Raji (cell line): ENCODE data around the gene MYH11.

ENCODE experiments used
- POLR2A ChIP-seq: IDR thresholded peaks from 2 replicates; pipeline ENCODE4 v1.6.1; 2011; ENCODE audit warnings: low read depth, low read length, control low read depth; ENCODE audit not compliant: insufficient read depth

MYH11 gene

GRCh38 chr16:15765880-15766279, 90.9 kb downstream of the MYH11 start:
- TF ChIP-seq POLR2A, result no peak

- TF ChIP-seq POLR2A, result no peak
Observed at GRCh38 chr16:15765116-15765515, 91.7 kb downstream of the MYH11 start.

GRCh38 chr16:15764112-15764511, 92.7 kb downstream of the MYH11 start:
- TF ChIP-seq POLR2A, result no peak

GRCh38 chr16:15760129-15760528, 96.7 kb downstream of the MYH11 start:
- TF ChIP-seq POLR2A, result no peak

GRCh38 chr16:15759070-15759469, 97.8 kb downstream of the MYH11 start:
- TF ChIP-seq POLR2A, result no peak

DNA sequence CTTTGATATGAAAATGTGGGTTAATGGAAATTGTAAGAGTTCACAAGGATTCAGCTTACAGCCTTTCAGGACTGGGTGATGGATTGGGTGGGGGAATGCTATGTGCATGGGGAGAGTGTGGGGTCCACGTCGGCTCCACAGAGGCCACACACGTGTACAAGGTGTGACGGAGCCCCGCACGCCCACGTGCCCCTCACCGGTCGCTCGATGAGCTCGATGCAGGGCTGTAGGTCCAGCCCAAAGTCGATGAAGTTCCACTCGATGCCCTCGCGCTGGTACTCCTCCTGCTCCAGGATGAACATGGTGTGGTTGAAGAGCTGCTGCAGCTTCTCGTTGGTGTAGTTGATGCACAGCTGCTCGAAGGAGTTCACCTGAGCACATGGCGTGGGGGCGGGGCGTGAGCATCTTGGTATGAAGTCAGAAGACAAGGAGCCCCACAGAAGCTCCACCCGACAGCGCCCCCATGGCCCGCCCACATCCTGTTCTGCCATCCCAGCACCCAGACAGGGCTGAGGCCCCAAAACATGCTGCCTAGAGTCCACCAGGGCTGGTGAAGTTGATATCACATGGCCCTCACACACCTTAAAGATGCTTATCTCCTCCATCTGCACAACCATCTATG, 99.1 kb downstream of the MYH11 start:
- no peak for TF ChIP-seq POLR2A

DNA sequence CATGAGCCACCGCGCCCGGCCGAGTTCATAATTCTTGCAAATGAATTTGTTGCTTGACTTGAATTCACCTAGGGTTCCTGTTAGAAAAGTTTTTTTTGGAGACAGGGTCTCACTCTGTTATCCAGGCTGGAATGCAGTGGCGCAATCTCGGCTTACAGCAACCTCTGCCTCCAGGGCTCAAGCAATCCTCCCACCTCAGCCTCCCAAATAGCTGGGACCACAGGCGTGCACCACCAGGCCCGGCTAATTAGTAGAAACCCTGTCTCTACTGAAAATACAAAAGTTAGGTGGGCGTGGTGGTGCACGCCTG, 99.8 kb downstream of the MYH11 start:
- TF ChIP-seq POLR2A, result no peak

GRCh38 chr16:15754821-15755534, 101.8 kb downstream of the MYH11 start:
- no peak for TF ChIP-seq POLR2A

GRCh38 chr16:15752717-15753488, 103.9 kb downstream of the MYH11 start:
- TF ChIP-seq POLR2A, result no peak

- TF ChIP-seq POLR2A, result no peak
Observed at GRCh38 chr16:15751940-15752339, 104.9 kb downstream of the MYH11 start.

- no peak for TF ChIP-seq POLR2A
Observed at GRCh38 chr16:15749985-15750384, 106.8 kb downstream of the MYH11 start.

- no peak for TF ChIP-seq POLR2A
Observed at GRCh38 chr16:15749371-15749770, 107.5 kb downstream of the MYH11 start.

GRCh38 chr16:15748654-15749053, 108.2 kb downstream of the MYH11 start:
- TF ChIP-seq POLR2A, result no peak

DNA sequence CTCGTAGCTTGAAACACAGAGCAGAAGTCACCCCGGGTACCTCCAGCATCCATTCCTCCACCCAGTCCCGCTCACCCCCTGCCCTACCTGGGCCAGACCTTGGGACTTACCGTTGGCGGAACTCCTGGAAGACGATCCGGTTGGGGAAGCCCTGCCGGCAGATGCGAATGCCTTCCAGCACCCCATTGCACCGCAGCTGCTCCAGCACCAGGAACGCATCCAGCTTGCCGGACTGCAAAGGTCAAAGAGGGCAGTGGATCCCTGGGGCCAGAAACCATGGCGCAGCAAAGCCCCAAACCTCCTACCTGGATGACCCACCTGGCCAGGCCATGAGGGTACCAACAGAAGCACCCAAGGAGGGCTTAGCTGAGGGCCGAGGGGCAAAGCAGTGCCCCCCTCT, 108.9 kb downstream of the MYH11 start:
- no peak for TF ChIP-seq POLR2A

DNA sequence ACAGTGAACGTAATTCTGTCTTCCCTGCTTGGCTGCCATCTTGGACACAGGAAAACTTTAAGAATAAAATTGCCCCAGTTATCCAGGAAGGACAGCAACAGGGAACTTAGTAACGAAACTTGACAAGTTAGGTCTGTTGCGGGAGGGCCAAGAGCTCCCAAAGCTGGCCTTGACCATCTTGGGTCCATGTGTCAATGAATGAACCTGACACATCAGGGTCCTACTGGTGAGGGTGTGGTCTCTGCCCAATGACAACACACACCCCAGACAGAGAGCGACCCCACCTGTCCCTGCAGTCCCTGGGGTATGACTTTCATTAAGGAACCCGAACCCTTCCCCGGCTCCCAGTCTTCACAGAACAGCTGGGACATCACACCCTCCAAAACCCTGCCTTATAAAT, 110.5 kb downstream of the MYH11 start:
- TF ChIP-seq POLR2A, result no peak

- no peak for TF ChIP-seq POLR2A
Observed at GRCh38 chr16:15743657-15744056, 113.2 kb downstream of the MYH11 start.
